IPS-18c (cell line): ENCODE results near the gene PLPP7.
A peak's percentile ranks its signal among the peaks of the same experiment; 100 is the strongest.
"Not testable (repeated sequence)": the region's sequence is repeated elsewhere in the genome, so short reads cannot be mapped to it uniquely, and the experiment has no call there.

ENCODE experiments used
- H3K4me3 ChIP-seq: 2 replicates; pipeline ENCODE4 v1.7.0; 2013; ENCODE audit warnings: low read depth, mild to moderate bottlenecking, low read length, moderate library complexity; ENCODE audit not compliant: insufficient read depth
- H3K9me3 ChIP-seq: one replicate; pipeline ENCODE4 v1.6.1; 2013; ENCODE audit warnings: mild to moderate bottlenecking, low read length, moderate library complexity; ENCODE audit not compliant: control insufficient read depth, insufficient read depth

PLPP7 gene

GRCh38 chr9:131310833-131311554, 21.5 kb downstream of the PLPP7 start:
- Histone ChIP-seq H3K9me3 (no peaks in the 10 kb centered on the region), H3K4me3 (no peak overlapping the region)

- H3K9me3 ChIP-seq = no peaks in the 10 kb centered on the region
- no peak overlapping the region for H3K4me3 ChIP-seq
Measured at GRCh38 chr9:131312246-131312645, 22.7 kb downstream of the PLPP7 start.

GRCh38 chr9:131312822-131313770, 23.6 kb downstream of the PLPP7 start:
- Histone ChIP-seq H3K9me3 (no peaks in the 10 kb centered on the region), H3K4me3 (no peak overlapping the region)

- Histone ChIP-seq H3K9me3 (no peaks in the 10 kb centered on the region), H3K4me3 (no peak overlapping the region)
Measured at GRCh38 chr9:131318231-131319085, 28.9 kb downstream of the PLPP7 start.

GRCh38 chr9:131319486-131319885, 30.0 kb downstream of the PLPP7 start:
- no peak overlapping the region for H3K4me3 ChIP-seq
- H3K9me3 ChIP-seq = no peaks in the 10 kb centered on the region

GRCh38 chr9:131320031-131320685, 30.6 kb downstream of the PLPP7 start:
- Histone ChIP-seq H3K4me3 (no peak overlapping the region), H3K9me3 (no peaks in the 10 kb centered on the region)

GRCh38 chr9:131323629-131324028, 34.1 kb downstream of the PLPP7 start:
- H3K9me3 ChIP-seq = no peaks in the 10 kb centered on the region
- no peak overlapping the region for H3K4me3 ChIP-seq

GRCh38 chr9:131324736-131325679, 35.5 kb downstream of the PLPP7 start:
- Histone ChIP-seq H3K9me3 (no peaks in the 10 kb centered on the region), H3K4me3 (no peak overlapping the region)

GRCh38 chr9:131329241-131329641, 39.7 kb downstream of the PLPP7 start:
- Histone ChIP-seq H3K9me3 (no peaks in the 10 kb centered on the region), H3K4me3 (no peak overlapping the region)

- H3K4me3 ChIP-seq = peak overlapping the region; percentile 20; the same call in 1 of the 2 replicates
- H3K9me3 ChIP-seq = no peaks in the 10 kb centered on the region
Measured at GRCh38 chr9:131330814-131331600, 41.5 kb downstream of the PLPP7 start.

GRCh38 chr9:131331996-131332395, 42.5 kb downstream of the PLPP7 start:
- not testable (repeated sequence) for H3K4me3 ChIP-seq, H3K9me3 ChIP-seq

- Histone ChIP-seq H3K4me3 (no peak overlapping the region), H3K9me3 (no peaks in the 10 kb centered on the region)
Measured at GRCh38 chr9:131333771-131334628, 44.5 kb downstream of the PLPP7 start.

GRCh38 chr9:131334629-131335367, 45.3 kb downstream of the PLPP7 start:
- H3K9me3 ChIP-seq = no peaks in the 10 kb centered on the region
- no peak overlapping the region for H3K4me3 ChIP-seq

GRCh38 chr9:131335368-131335755, 45.8 kb downstream of the PLPP7 start:
- Histone ChIP-seq H3K9me3 (no peaks in the 10 kb centered on the region), H3K4me3 (no peak overlapping the region)
